ENCODE data around the gene ZNF778. TPM values are rescaled to one million over a fixed set of nuclear protein-coding genes. Genes with fewer than 3 reads are reported as not detected.

Gene ZNF778
- polyA plus RNA-seq, 1 of the 3 experiments (the other 2 are of a cell fraction) = 10.8 TPM

DNA sequence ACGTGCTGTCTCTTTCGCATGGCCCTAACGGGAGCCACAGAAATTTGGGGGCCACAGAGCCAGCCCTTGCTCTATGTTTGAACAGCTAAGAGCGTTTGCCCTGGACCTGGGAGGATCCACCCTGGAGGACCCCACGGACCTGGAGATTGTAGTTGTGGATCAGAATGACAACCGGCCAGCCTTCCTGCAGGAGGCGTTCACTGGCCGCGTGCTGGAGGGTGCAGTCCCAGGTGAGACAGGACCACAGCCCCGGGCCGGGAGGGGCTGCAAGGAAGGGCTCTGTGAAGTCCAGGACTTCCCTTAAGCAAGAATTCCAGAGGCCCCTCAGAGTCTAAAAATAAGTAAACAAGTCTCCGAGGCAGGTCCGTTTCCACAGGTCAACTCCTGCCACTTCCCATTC lies 34.0 kb upstream of the ZNF778 start (continued):
- TF ChIP-seq NRF1 (IDR thresholded peaks at IDR 0.05; ENCODE audit: low read depth, low read length) = no peak

DNA sequence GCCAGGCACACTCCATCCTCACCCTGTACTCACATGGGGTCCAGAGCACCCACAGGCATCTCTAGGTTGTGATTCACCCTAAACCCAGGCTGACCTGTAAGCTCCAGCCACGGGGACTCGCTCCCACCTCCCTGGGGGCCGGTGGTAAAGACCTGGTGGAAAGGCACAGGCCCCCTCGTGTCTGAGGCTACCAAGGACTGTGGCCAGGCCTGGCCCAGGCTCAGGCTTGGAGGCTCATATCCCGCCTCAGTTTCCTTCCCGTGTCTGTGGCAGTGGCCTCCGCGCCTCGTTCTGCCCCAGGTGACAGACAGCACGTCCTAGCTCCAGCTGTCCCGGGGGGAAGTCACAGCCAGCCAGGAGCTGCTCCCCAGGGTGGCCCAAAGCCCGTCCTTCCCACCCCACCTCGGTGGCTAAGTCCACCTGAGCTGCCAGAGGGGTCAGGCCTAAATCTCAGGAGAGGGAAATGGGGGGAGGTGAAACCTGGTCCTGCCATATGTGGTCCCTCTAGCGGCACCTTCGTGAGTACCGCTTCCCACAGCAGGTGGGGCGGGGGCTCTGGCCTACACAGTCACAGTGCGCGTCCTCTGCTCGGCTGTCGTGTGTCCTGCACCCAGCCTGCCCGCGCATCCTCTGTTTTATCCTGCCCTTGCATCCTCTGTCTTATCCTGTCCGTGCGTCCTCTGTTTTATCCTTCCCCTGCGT lies 33.4 kb upstream of the ZNF778 start:
- no peaks in the 10 kb centered on the region for H3K79me2 ChIP-seq (ENCODE audit: insufficient read depth)
- H3F3A ChIP-seq (replicated peaks; ENCODE audit: insufficient read depth) = peaks cover 19% of the 10 kb centered on the region
- peaks cover 58% of the 10 kb centered on the region for H3K27me3 ChIP-seq (ENCODE audit: insufficient read depth)
- ChIA-PET POLR2A (no interaction called here), CTCF (interaction anchor here (0.6 to 1.7 kb wide), 3 partner anchors 17 to 429 kb away, joined by 3 to 4 read pairs (median 4); partner anchors contain the start of genes GALNS and TRAPPC2L)
- no peak overlapping the region for H2AFZ ChIP-seq (ENCODE audit: low read depth)
- H3K27ac ChIP-seq (ENCODE audit: low read depth in 2 of 2, low read length in 1 of 2) = no peak overlapping the region
- no peak overlapping the region for H3K4me2 ChIP-seq
- H3K9me3 ChIP-seq = no peaks in the 10 kb centered on the region
- no peaks in the 10 kb centered on the region for H3K4me1 ChIP-seq (ENCODE audit: control insufficient read depth in 1 of 2, insufficient read depth in 2 of 2, low read depth in 1 of 2, low read length in 1 of 2)
- no peak for DNase-seq
- H3K36me3 ChIP-seq (replicated peaks in 1 of 2; ENCODE audit: control insufficient read depth in 1 of 2, insufficient read depth in 2 of 2, low read length in 1 of 2) = no peaks in the 10 kb centered on the region
- peaks cover 10% of the 10 kb centered on the region; the same call in 1 of the 2 replicates for H4K20me1 ChIP-seq (ENCODE audit: insufficient read depth)
- TF ChIP-seq SMC3 (IDR thresholded peaks at IDR 0.05; ENCODE audit: low read depth, low read length) (no peak), CHD2 (IDR thresholded peaks at IDR 0.05; ENCODE audit: low read length, partially characterized antibody) (no peak)
- WGBS (ENCODE audit: low lambda C conversion rate) = 14% methylated on average over 12 of the region's 26 CpGs
- no peak overlapping the region for H3K9ac ChIP-seq
- no peak overlapping the region for H3K4me3 ChIP-seq (ENCODE audit: low read depth in 2 of 2, low read length in 1 of 2)
- no peaks in the 10 kb centered on the region for H3K9me2 ChIP-seq

DNA sequence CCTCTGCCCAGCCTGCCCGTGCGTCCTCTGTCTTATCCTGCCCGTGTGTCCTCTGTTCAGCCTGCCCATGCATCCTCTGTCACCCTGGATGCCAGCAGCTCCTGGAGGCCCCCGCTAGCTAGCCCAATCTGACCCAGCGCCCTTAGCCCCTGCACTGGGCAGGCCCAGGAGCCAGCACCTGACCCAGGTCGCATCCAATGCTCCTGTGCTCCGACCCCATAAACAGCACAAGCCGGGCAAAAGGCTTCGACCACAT lies 32.9 kb upstream of the ZNF778 start:
- no peaks in the 10 kb centered on the region for H3K36me3 ChIP-seq (replicated peaks in 1 of 2; ENCODE audit: control insufficient read depth in 1 of 2, insufficient read depth in 2 of 2, low read length in 1 of 2)
- ChIA-PET CTCF (interaction anchor here (0.6 to 1.7 kb wide), 5 partner anchors 17 to 429 kb away, joined by 3 to 4 read pairs (median 3); partner anchors contain the start of genes GALNS and TRAPPC2L), POLR2A (no interaction called here)
- no peak overlapping the region for H3K4me2 ChIP-seq
- WGBS (ENCODE audit: low lambda C conversion rate) = 32% methylated on average over 7 of the region's 9 CpGs
- TF ChIP-seq IRF3 (IDR thresholded peaks at IDR 0.05; ENCODE audit: low read depth, low read length) (no peak), NFIC (IDR thresholded peaks at IDR 0.05; ENCODE audit: borderline replicate concordance) (no peak), FOXM1 (IDR thresholded peaks at IDR 0.05; ENCODE audit: low read depth) (no peak), FOSL2 (IDR thresholded peaks at IDR 0.05; ENCODE audit: borderline replicate concordance, low read depth) (no peak), TCF12 (IDR thresholded peaks at IDR 0.05) (no peak), RFX5 (IDR thresholded peaks at IDR 0.05; ENCODE audit: low read length) (no peak), RXRA (IDR thresholded peaks at IDR 0.05; ENCODE audit: borderline replicate concordance, low read depth) (no peak), EP300 (IDR thresholded peaks at IDR 0.05; ENCODE audit: borderline replicate concordance in 1 of 2, low read depth in 1 of 2, low read length in 1 of 2) (no peak), RCOR1 (IDR thresholded peaks at IDR 0.05; ENCODE audit: low read length) (no peak), TAF1 (IDR thresholded peaks at IDR 0.05; ENCODE audit: borderline replicate concordance, low read depth, low read length) (no peak), GATA2 (CRISPR knock-in tag; IDR thresholded peaks at IDR 0.05) (no peak), POLR2AphosphoS5 (IDR thresholded peaks at IDR 0.05; ENCODE audit: low read depth, low read length) (no peak), GABPA (IDR thresholded peaks at IDR 0.05; ENCODE audit: low read depth) (no peak), MXI1 (IDR thresholded peaks at IDR 0.05; ENCODE audit: low read depth, low read length) (no peak), ZBTB33 (IDR thresholded peaks at IDR 0.05; ENCODE audit: borderline replicate concordance, low read depth) (no peak)
- TF ChIP-seq, protein P1, sequence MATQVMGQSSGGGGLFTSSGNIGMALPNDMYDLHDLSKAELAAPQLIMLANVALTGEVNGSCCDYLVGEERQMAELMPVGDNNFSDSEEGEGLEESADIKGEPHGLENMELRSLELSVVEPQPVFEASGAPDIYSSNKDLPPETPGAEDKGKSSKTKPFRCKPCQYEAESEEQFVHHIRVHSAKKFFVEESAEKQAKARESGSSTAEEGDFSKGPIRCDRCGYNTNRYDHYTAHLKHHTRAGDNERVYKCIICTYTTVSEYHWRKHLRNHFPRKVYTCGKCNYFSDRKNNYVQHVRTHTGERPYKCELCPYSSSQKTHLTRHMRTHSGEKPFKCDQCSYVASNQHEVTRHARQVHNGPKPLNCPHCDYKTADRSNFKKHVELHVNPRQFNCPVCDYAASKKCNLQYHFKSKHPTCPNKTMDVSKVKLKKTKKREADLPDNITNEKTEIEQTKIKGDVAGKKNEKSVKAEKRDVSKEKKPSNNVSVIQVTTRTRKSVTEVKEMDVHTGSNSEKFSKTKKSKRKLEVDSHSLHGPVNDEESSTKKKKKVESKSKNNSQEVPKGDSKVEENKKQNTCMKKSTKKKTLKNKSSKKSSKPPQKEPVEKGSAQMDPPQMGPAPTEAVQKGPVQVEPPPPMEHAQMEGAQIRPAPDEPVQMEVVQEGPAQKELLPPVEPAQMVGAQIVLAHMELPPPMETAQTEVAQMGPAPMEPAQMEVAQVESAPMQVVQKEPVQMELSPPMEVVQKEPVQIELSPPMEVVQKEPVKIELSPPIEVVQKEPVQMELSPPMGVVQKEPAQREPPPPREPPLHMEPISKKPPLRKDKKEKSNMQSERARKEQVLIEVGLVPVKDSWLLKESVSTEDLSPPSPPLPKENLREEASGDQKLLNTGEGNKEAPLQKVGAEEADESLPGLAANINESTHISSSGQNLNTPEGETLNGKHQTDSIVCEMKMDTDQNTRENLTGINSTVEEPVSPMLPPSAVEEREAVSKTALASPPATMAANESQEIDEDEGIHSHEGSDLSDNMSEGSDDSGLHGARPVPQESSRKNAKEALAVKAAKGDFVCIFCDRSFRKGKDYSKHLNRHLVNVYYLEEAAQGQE (IDR thresholded peaks at IDR 0.05; ENCODE audit: low read depth, low read length) = no peak
- no peaks in the 10 kb centered on the region for H3K9me2 ChIP-seq
- H3K9ac ChIP-seq = no peak overlapping the region
- H3F3A ChIP-seq (replicated peaks; ENCODE audit: insufficient read depth) = peaks cover 19% of the 10 kb centered on the region
- H4K20me1 ChIP-seq (ENCODE audit: insufficient read depth) = peaks cover 10% of the 10 kb centered on the region; the same call in 1 of the 2 replicates
- peaks cover 53% of the 10 kb centered on the region for H3K27me3 ChIP-seq (ENCODE audit: insufficient read depth)
- H2AFZ ChIP-seq (ENCODE audit: low read depth) = no peak overlapping the region
- no peak overlapping the region for H3K27ac ChIP-seq (ENCODE audit: low read depth in 2 of 2, low read length in 1 of 2)
- no peak overlapping the region for H3K4me3 ChIP-seq (ENCODE audit: low read depth in 2 of 2, low read length in 1 of 2)
- H3K79me2 ChIP-seq (ENCODE audit: insufficient read depth) = no peaks in the 10 kb centered on the region
- H3K9me3 ChIP-seq = no peaks in the 10 kb centered on the region
- H3K4me1 ChIP-seq (ENCODE audit: control insufficient read depth in 1 of 2, insufficient read depth in 2 of 2, low read depth in 1 of 2, low read length in 1 of 2) = no peaks in the 10 kb centered on the region
- no peak for DNase-seq
